Measurements from ENCODE around the gene KRTAP10-1. TPM values are rescaled to one million over a fixed set of nuclear protein-coding genes. Genes with fewer than 3 reads are reported as not detected.
A peak's percentile ranks its signal among the peaks of the same experiment; 100 is the strongest.

KRTAP10-1 gene
- total RNA-seq, 1 donor from 2014 or later = not detected

DNA sequence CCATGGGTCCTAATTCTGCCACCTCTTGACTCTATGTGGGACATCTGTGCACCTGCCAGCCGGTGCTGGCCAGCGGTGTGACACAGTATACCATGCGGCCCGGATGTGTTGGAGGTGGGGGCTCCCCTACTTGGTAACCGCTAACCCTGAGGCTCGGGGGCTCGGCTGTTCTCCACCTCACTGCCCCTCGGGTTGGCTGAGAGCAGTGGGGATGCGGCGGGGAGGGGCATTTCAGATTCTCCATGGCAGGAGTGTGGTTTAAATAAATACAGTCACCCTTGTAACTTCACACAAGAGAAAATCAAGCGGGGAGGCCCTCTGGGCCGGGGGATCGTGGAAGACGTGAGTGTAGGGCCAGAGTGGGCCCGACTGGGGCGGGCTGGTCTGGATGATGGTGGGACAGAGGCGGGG, 11.0 kb downstream of the KRTAP10-1 start:
- DNase-seq (ENCODE audit: extremely low spot score, unreplicated experiment) = peak; percentile 60
- H3K27ac Mint-ChIP-seq = no peak overlapping the region
- no peak for TF ChIP-seq CTCF (conservative IDR thresholded peaks at IDR 0.05)
- no peaks in the 10 kb centered on the region for H3K36me3 Mint-ChIP-seq
- H3K9me3 Mint-ChIP-seq = no peaks in the 10 kb centered on the region
- H3K4me1 Mint-ChIP-seq (ENCODE audit: unreplicated experiment) = no peaks in the 10 kb centered on the region
- no peaks in the 10 kb centered on the region for H3K27me3 Mint-ChIP-seq
- no peak overlapping the region for H3K4me3 Mint-ChIP-seq

DNA sequence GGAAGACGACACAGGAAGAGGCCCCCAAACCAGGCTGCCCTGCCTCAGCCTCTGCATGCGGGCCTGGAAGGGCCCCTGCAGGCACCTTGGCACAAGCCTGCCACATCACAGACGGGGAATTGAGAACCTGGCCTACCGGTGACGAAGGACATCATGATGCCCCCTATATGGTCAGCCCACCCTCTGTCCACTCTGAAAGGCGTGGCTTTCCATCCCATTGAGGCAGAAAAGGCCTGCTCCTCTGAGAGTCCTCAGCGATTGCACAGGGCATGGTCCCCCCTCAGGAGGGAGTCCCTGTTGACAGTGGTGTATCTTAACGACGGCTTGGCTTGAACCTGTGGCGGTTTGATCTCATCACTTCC, 11.4 kb downstream of the KRTAP10-1 start:
- Mint-ChIP-seq H3K9me3 (no peaks in the 10 kb centered on the region), H3K4me1 (ENCODE audit: unreplicated experiment) (no peaks in the 10 kb centered on the region), H3K36me3 (no peaks in the 10 kb centered on the region), H3K27me3 (no peaks in the 10 kb centered on the region), H3K4me3 (no peak overlapping the region), H3K27ac (no peak overlapping the region)
- peak; percentile 55 for DNase-seq (ENCODE audit: extremely low spot score, unreplicated experiment)
- no peak for TF ChIP-seq CTCF (conservative IDR thresholded peaks at IDR 0.05)

DNA sequence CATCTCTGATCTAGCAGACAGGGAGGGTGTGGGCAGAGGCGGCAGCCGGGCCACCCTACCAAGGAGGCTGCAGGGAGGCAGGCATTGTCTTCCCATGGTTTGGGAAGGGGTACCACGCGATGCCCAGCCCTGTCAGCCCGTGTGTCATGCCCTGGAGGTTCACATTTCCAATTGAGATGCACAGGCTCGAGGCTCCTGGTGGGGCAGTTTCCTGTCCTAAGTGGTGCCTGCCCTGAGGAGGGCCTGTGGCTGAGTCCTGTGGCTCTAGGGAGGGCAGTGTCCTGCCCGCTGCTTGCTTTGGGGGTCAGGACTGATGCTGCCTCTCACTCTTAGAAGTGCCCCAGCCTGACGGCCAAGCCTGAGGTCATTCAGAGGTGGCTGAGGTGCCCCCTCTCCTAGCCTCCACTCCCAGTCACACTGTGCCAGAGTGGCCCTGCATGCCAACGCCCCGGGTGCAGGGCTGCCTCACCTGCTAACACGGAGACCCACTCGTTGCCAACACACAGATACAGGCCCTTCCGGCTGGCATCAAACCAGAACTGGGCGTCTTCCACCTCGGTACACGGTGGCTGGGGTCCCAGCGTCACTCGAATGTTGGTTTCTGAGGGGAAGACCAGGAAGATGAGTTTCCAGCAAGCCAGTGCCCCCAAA, 11.9 kb downstream of the KRTAP10-1 start:
- H3K27ac Mint-ChIP-seq = no peak overlapping the region
- no peaks in the 10 kb centered on the region for H3K36me3 Mint-ChIP-seq
- H3K27me3 Mint-ChIP-seq = no peaks in the 10 kb centered on the region
- H3K4me1 Mint-ChIP-seq (ENCODE audit: unreplicated experiment) = no peaks in the 10 kb centered on the region
- no peak overlapping the region for H3K4me3 Mint-ChIP-seq
- no peak for DNase-seq (ENCODE audit: extremely low spot score, unreplicated experiment)
- TF ChIP-seq CTCF (conservative IDR thresholded peaks at IDR 0.05) = no peak
- no peaks in the 10 kb centered on the region for H3K9me3 Mint-ChIP-seq

GRCh38 chr21:44527156-44527982, 12.6 kb downstream of the KRTAP10-1 start:
- no peaks in the 10 kb centered on the region for H3K27me3 Mint-ChIP-seq
- H3K4me3 Mint-ChIP-seq = no peak overlapping the region
- TF ChIP-seq CTCF (conservative IDR thresholded peaks at IDR 0.05) = no peak
- H3K36me3 Mint-ChIP-seq = no peaks in the 10 kb centered on the region
- H3K4me1 Mint-ChIP-seq (ENCODE audit: unreplicated experiment) = no peaks in the 10 kb centered on the region
- H3K9me3 Mint-ChIP-seq = no peaks in the 10 kb centered on the region
- no peak overlapping the region for H3K27ac Mint-ChIP-seq
- no peak for DNase-seq (ENCODE audit: extremely low spot score, unreplicated experiment)

DNA sequence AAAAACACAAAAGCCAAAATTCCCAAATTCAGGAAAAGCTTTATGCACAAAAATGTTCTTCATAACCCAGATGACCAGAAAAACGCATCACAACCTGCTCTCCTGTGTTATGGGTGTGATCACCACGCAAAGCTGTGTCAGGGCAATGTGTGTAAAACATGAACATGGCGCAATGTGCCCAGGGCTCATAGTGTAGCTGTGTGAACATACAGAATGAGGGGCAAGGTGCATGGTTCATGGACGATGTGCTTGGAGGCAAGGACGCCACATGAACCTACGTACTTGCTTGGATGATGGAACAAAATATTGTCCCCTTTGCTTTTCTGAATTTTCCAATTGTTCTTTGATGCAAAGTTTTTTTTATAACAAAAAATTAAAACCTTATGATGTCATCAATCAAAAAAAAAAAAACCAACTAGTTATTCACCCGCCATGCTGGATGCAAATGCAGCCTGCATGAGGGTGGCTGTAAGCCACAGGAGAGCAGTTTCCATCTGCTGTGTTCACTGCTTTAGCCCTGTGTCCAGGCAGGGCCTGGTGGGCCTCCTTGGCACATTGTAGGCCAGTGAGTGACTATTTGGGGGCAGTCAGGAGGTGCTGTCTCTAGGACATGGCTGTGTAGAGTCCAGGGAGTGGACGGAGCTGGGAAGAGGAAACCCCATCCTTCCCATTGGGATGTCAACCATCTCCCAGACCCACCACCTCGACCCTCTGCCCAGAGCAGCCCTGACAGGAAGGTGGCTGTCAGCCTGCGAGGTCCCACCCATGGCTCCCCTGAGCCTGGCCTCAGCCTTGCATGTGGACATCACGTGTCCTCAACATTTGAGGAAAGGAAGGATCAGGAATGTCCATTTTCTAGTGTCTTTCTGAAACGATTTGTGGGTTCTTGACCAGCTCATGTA, 13.6 kb downstream of the KRTAP10-1 start:
- no peaks in the 10 kb centered on the region for H3K4me1 Mint-ChIP-seq (ENCODE audit: unreplicated experiment)
- no peak overlapping the region for H3K27ac Mint-ChIP-seq
- TF ChIP-seq CTCF (conservative IDR thresholded peaks at IDR 0.05) = no peak
- no peaks in the 10 kb centered on the region for H3K9me3 Mint-ChIP-seq
- DNase-seq (ENCODE audit: extremely low spot score, unreplicated experiment) = no peak
- H3K27me3 Mint-ChIP-seq = no peaks in the 10 kb centered on the region
- H3K4me3 Mint-ChIP-seq = no peak overlapping the region
- no peaks in the 10 kb centered on the region for H3K36me3 Mint-ChIP-seq

Data from type B pancreatic cell (in vitro differentiated cells).